Measurements from ENCODE around the gene DBR1.

DNA sequence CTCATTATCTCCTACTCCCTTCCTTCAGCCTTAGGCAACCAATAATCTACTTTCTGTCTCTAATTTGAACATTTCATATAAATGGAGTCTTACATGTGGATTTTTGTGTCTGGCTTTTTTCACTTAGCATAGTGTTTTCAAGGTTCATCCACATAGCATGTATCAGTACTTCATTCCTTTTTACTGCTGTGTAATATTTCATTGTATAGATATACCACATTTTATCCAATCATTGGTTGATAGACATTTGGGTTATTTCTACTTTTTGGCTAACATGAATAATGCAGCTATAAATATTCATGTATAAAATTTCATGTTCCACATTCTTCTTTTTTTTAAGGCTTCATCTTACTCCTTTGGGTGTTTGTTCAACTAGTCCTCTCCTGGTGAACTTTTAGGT lies 20.2 kb downstream of the DBR1 start:
- TF ChIP-seq EZH2 (IDR thresholded peaks at IDR 0.05; ENCODE audit: insufficient read depth, poor library complexity, severe bottlenecking) (no peak), EZH2phosphoT487 (IDR thresholded peaks at IDR 0.05; ENCODE audit: insufficient read depth, low read depth) (no peak)
